Trophoblast cell (in vitro differentiated cells and primary cell): ENCODE measurements around the gene DDX54.

ENCODE experiments used
- DNase-seq, 2 donors: peaks; one replicate each; pipeline ENCODE4 v3.0.0-alpha.2; 2016
- H2AFZ ChIP-seq: 2 replicates; pipeline ENCODE4 v1.6.1; 2013; ENCODE audit warnings: low read length, moderate library complexity, mild to moderate bottlenecking; ENCODE audit not compliant: insufficient read depth, poor library complexity
- H2AK5ac ChIP-seq: 2 replicates; pipeline ENCODE4 v1.6.1; 2013; ENCODE audit warnings: mild to moderate bottlenecking, low read length
- H2BK120ac ChIP-seq: 2 replicates; pipeline ENCODE4 v1.6.1; 2013; ENCODE audit warnings: low read length, mild to moderate bottlenecking, moderate library complexity; ENCODE audit not compliant: insufficient read depth, poor library complexity
- H2BK12ac ChIP-seq: 2 replicates; pipeline ENCODE4 v1.6.1; 2013; ENCODE audit warnings: mild to moderate bottlenecking, low read length, moderate library complexity
- H2BK5ac ChIP-seq: 2 replicates; pipeline ENCODE4 v1.6.1; 2013; ENCODE audit warnings: low read length, low read depth, moderate library complexity, mild to moderate bottlenecking; ENCODE audit not compliant: poor library complexity
- H3K14ac ChIP-seq: 2 replicates; pipeline ENCODE4 v1.6.1; 2013; ENCODE audit warnings: mild to moderate bottlenecking, low read length
- H3K18ac ChIP-seq: 2 replicates; pipeline ENCODE4 v1.6.1; 2013; ENCODE audit warnings: mild to moderate bottlenecking, low read length
- H3K23ac ChIP-seq: 2 replicates; pipeline ENCODE4 v1.6.1; 2013; ENCODE audit warnings: low read length
- H3K27ac ChIP-seq: 2 replicates; pipeline ENCODE4 v1.5.1; 2013; ENCODE audit warnings: low read depth, mild to moderate bottlenecking, inconsistent platforms, low read length, moderate library complexity
- H3K27me3 ChIP-seq: 2 replicates; pipeline ENCODE4 v1.6.1; 2013; ENCODE audit warnings: inconsistent platforms, mild to moderate bottlenecking, low read length, moderate library complexity; ENCODE audit not compliant: insufficient read depth
- H3K36me3 ChIP-seq, 2 experiments: 1 replicate in 1 of 2; 2 replicates in 1 of 2; pipeline ENCODE4 v1.6.1; 2013; ENCODE audit warnings: low read length in 2 of 2, mild to moderate bottlenecking in 2 of 2, moderate library complexity in 1 of 2; ENCODE audit not compliant: insufficient read depth in 2 of 2, control insufficient read depth in 1 of 2
- H3K4ac ChIP-seq: 2 replicates; pipeline ENCODE4 v1.6.1; 2013; ENCODE audit warnings: low read depth, mild to moderate bottlenecking, low read length, moderate library complexity
- H3K4me1 ChIP-seq, 2 experiments: 1 replicate in 1 of 2; 2 replicates in 1 of 2; pipeline ENCODE4 v1.6.1; 2013; ENCODE audit warnings: low read length in 2 of 2, mild to moderate bottlenecking in 2 of 2, moderate library complexity in 1 of 2; ENCODE audit not compliant: insufficient read depth in 2 of 2, control insufficient read depth in 1 of 2
- H3K4me2 ChIP-seq: 2 replicates; pipeline ENCODE4 v1.6.1; 2013; ENCODE audit warnings: inconsistent platforms, mild to moderate bottlenecking, low read length, moderate library complexity
- H3K4me3 ChIP-seq: 2 replicates; pipeline ENCODE4 v1.5.1; 2013; ENCODE audit warnings: mild to moderate bottlenecking, low read depth, low read length, inconsistent platforms
- H3K79me1 ChIP-seq: one replicate; pipeline ENCODE4 v1.6.1; 2013; ENCODE audit warnings: low read length
- H3K79me2 ChIP-seq: 2 replicates; pipeline ENCODE4 v1.6.1; 2013; ENCODE audit warnings: low read length, mild to moderate bottlenecking; ENCODE audit not compliant: control insufficient read depth, insufficient read depth, poor library complexity
- H3K9ac ChIP-seq: 2 replicates; pipeline ENCODE4 v1.6.1; 2013; ENCODE audit warnings: mild to moderate bottlenecking, low read length
- H3K9me3 ChIP-seq: 2 replicates; pipeline ENCODE4 v1.6.1; 2013; ENCODE audit warnings: low read depth, mild to moderate bottlenecking, control low read depth, inconsistent platforms, low read length; ENCODE audit not compliant: insufficient read depth
- H4K12ac ChIP-seq: 2 replicates; pipeline ENCODE4 v1.6.1; 2013; ENCODE audit warnings: low read depth, mild to moderate bottlenecking, low read length, moderate library complexity
- H4K8ac ChIP-seq: 2 replicates; pipeline ENCODE4 v1.6.1; 2013; ENCODE audit warnings: low read depth, mild to moderate bottlenecking, low read length, moderate library complexity
- H4K91ac ChIP-seq: one replicate; pipeline ENCODE4 v1.6.1; 2013; ENCODE audit warnings: low read depth, mild to moderate bottlenecking, low read length, moderate library complexity
- WGBS: extraction: QIAGEN DNeasy Blood & Tissue Kit; methylation state at CpG from one replicate; pipeline ENCODE4 v1.1.7; 2013; ENCODE audit warnings: missing lambda C conversion rate; ENCODE audit not compliant: insufficient read length, insufficient coverage; ENCODE audit errors: extremely low coverage; 5-methylcytosine and 5-hydroxymethylcytosine counted together

DDX54 gene

GRCh38 chr12:113154351-113154973, 30.8 kb downstream of the DDX54 start:
- Histone ChIP-seq H3K79me2 (no peaks in the 10 kb centered on the region), H2AK5ac (no peak overlapping the region), H3K79me1 (no peaks in the 10 kb centered on the region), H2BK120ac (no peak overlapping the region), H2BK5ac (no peak overlapping the region), H3K4me2 (peak overlapping the region; percentile 26), H3K27ac (no peak overlapping the region), H3K23ac (no peak overlapping the region), H3K14ac (no peak overlapping the region), H3K9ac (no peak overlapping the region), H3K27me3 (peaks cover 27% of the 10 kb centered on the region), H3K4me3 (no peak overlapping the region), H4K91ac (no peak overlapping the region), H2BK12ac (no peak overlapping the region), H4K12ac (no peak overlapping the region), H4K8ac (no peak overlapping the region), H3K9me3 (no peaks in the 10 kb centered on the region), H2AFZ (no peak overlapping the region), H3K4me1 (peaks cover 6 to 11% of the 10 kb centered on the region in 2 experiments), H3K18ac (no peak overlapping the region), H3K36me3 (peaks cover 19 to 23% of the 10 kb centered on the region in 2 experiments), H3K4ac (no peak overlapping the region)
- no CpG with 5 or more reads among the region's 51 CpGs for WGBS
- DNase-seq: peak in 1 of 2 donors; percentile 34

DNA sequence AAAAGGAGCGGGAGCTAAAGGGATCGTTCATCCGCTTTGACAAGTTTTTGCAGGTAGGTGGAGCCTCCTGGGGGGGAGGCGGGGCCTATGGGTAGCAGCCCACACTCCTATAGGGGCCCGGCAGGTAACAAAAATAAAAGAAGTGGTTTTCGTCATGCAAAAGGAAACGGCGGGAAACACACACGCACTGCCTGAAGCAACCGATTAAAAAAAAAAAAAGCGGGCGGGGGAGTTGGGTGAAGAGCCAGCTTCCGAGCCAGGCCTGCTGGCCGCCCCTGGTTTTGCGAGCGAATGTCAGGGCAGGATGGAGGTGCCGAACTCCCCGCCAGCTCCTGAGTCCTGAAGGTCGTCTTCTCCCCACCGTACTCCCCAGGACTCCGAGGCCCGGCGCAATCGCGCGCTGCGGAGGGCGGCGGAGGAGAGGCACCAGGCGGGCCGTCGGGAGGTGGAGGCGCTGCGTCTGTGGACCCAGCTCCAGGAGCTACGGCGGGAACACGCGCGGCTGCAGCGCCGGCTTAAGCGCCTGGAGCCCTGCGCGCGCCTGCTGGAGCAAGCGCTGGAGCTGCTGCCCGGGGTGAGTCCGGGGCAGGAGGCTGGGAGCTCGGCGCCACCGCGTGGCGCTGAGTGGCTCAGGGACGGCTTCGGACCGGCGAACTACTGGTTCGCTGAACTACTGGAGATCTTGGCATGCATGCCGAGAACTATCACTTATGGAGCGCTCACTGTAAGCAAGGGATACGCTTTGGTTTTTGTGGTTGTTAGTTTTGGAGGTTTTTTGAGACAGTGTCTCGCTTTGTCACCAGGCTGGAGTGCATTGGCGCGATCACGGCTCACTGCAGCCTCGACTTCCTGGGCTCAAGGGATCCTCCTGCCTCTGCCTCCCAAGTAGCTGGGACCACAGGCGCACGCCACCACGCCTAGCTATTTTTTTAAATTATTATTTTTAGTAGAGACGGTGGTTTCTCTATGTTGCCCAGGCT, 32.2 kb downstream of the DDX54 start:
- Histone ChIP-seq H2AFZ (peak overlapping the region; percentile 84), H3K79me2 (no peaks in the 10 kb centered on the region), H3K4me2 (peak overlapping the region; percentile 85), H3K27ac (no peak overlapping the region), H3K9ac (peak overlapping the region; percentile 43), H3K27me3 (peaks cover 27% of the 10 kb centered on the region), H2BK12ac (no peak overlapping the region), H3K36me3 (peaks cover 6 to 9% of the 10 kb centered on the region in 2 experiments), H3K14ac (no peak overlapping the region), H3K79me1 (no peaks in the 10 kb centered on the region), H3K4me3 (peak overlapping the region; percentile 50), H4K12ac (peak overlapping the region; percentile 40), H4K8ac (peak overlapping the region; percentile 15), H3K9me3 (no peaks in the 10 kb centered on the region), H3K23ac (no peak overlapping the region), H3K18ac (no peak overlapping the region), H2AK5ac (no peak overlapping the region), H4K91ac (no peak overlapping the region), H3K4me1 (peaks cover 8 to 15% of the 10 kb centered on the region in 2 experiments), H2BK5ac (no peak overlapping the region), H3K4ac (no peak overlapping the region), H2BK120ac (no peak overlapping the region)
- WGBS: no CpG with 5 or more reads among the region's 70 CpGs
- DNase-seq: peak; percentile 74 to 83

GRCh38 chr12:113152196-113152834, 33.0 kb downstream of the DDX54 start:
- WGBS: no CpG with 5 or more reads among the region's 9 CpGs
- Histone ChIP-seq H2BK120ac (no peak overlapping the region), H2BK12ac (no peak overlapping the region), H3K79me2 (no peaks in the 10 kb centered on the region), H2BK5ac (no peak overlapping the region), H3K4me1 (peaks cover 8 to 15% of the 10 kb centered on the region in 2 experiments), H3K27ac (no peak overlapping the region), H3K23ac (no peak overlapping the region), H3K79me1 (no peaks in the 10 kb centered on the region), H3K14ac (no peak overlapping the region), H3K9ac (no peak overlapping the region), H2AFZ (no peak overlapping the region), H3K4me2 (peak overlapping the region; percentile 85), H3K27me3 (peaks cover 27% of the 10 kb centered on the region), H4K8ac (no peak overlapping the region), H2AK5ac (no peak overlapping the region), H3K4ac (no peak overlapping the region), H4K12ac (no peak overlapping the region), H3K4me3 (peak overlapping the region; percentile 13), H4K91ac (no peak overlapping the region), H3K36me3 (peaks cover 0 to 2% of the 10 kb centered on the region in 2 experiments), H3K18ac (no peak overlapping the region), H3K9me3 (no peaks in the 10 kb centered on the region)
- DNase-seq: no peak

- Histone ChIP-seq H3K4me2 (no peak overlapping the region), H3K23ac (no peak overlapping the region), H3K9ac (no peak overlapping the region), H2AK5ac (no peak overlapping the region), H3K14ac (no peak overlapping the region), H3K27me3 (peaks cover 27% of the 10 kb centered on the region), H3K9me3 (no peaks in the 10 kb centered on the region), H4K8ac (no peak overlapping the region), H3K4ac (no peak overlapping the region), H3K4me3 (no peak overlapping the region), H4K91ac (no peak overlapping the region), H2BK120ac (no peak overlapping the region), H3K79me1 (no peaks in the 10 kb centered on the region), H3K18ac (no peak overlapping the region), H4K12ac (no peak overlapping the region), H2BK12ac (no peak overlapping the region), H3K79me2 (no peaks in the 10 kb centered on the region), H2BK5ac (no peak overlapping the region), H2AFZ (no peak overlapping the region), H3K4me1 (peaks cover 8 to 15% of the 10 kb centered on the region in 2 experiments), H3K27ac (no peak overlapping the region), H3K36me3 (no peaks in the 10 kb centered on the region)
- DNase-seq: no peak
- WGBS: no CpG with 5 or more reads among the region's 3 CpGs
These were observed 33.6 kb downstream of the DDX54 start for GRCh38 chr12:113151655-113152054.
